Stimulated activated CD8-positive, alpha-beta memory T cell treated with anti-CD3 and anti-CD28 coated beads, Interleukin-7, amount 100 ng/mL, for 1 hour (primary cell): ENCODE measurements around the gene PSAPL1.

Source experiments
- DNase-seq, 2 donors: peaks; one replicate each; pipeline ENCODE4 v3.0.0-alpha.2; 2020; ENCODE audit warnings: low read depth in 2 of 2

The PSAPL1 gene, protein sequence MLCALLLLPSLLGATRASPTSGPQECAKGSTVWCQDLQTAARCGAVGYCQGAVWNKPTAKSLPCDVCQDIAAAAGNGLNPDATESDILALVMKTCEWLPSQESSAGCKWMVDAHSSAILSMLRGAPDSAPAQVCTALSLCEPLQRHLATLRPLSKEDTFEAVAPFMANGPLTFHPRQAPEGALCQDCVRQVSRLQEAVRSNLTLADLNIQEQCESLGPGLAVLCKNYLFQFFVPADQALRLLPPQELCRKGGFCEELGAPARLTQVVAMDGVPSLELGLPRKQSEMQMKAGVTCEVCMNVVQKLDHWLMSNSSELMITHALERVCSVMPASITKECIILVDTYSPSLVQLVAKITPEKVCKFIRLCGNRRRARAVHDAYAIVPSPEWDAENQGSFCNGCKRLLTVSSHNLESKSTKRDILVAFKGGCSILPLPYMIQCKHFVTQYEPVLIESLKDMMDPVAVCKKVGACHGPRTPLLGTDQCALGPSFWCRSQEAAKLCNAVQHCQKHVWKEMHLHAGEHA

DNA sequence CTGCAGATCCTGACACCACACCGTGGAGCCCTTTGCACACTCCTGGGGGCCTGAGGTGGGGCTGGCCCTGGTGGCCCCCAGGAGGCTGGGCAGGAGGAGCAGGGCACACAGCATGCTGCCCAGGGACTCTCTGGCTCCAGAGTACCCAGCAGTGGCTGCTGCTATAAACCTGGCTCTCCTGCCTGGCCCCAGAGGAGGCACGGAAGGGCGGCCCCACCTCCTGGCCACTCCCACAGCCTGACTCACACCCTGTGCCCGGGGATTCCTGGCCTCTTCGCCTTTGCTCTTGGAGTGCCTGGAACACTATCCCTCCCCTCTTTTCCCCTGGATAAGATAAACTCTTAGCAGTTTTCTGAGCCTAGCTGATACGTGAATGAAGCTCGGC, at the start of gene PSAPL1:
Gene PSAPL1, minus strand, starts transcription at position 165 of the 385 bp plus-strand sequence. Its CDS starts 51 bp downstream, at position 114.
- no peak for DNase-seq

DNA sequence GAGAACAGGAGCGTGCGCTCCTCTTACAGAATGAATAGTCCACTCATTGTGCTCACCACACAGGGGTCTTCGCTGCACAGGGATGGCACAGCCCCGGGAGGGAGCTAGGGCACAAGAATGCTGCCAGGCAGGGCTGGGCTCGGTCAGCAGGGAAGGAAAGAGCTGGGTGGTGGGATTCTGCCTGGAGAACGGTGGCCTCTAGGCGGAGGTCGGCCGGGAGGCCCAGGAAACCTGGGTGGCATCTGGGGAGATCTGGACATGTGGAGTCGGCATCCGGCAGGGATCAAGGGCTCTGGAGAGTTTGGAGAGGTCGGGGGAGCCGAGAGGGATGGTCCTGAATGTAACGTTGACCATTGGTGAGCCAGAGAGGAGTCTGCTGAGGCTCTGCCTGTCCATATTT, 46.5 kb upstream of the PSAPL1 start:
- no peak for DNase-seq

DNA sequence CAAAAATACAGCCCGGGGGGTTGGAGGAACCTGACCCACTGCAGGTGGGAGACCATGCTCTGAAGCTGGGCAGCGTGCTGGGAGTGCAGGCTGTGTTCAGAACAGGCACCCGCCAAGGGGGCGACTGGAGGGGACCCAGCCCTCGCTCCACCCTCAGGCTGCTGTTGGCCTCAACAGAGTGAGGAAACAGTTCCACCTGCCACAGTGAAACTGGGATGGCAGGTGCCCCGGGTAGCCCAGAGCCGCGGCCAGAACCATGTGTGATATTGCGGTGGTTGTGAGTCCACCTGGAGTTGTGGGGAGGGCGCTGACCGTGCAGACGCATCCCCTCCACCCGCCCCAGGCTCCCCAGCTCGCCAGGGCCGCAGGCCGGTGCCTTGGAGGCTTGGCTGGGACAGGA, 45.7 kb upstream of the PSAPL1 start:
- DNase-seq: no peak

- DNase-seq: no peak
Observed at GRCh38 chr4:7478665-7479064, 43.9 kb upstream of the PSAPL1 start.

DNA sequence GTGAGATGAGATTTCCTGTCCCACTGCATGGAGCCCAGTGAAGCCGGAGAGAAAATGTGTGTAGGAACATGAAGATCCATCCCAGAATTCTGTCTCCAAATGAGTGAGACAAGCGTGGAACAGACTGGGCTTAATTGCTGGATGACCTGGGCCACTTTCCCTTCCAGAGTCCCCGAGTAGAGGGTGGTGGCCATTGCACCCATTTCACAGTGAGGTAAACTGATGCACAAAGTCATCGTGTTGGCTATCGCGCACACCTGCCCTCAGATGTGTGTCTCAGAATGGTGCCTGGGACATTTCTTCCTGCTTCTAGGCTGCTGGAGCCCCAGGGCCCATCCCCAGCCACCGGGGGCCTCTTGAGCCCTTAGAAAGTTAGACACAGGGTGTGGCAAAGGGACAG, 43.0 kb upstream of the PSAPL1 start:
- no peak for DNase-seq

GRCh38 chr4:7476820-7477219, 42.1 kb upstream of the PSAPL1 start:
- DNase-seq: no peak

GRCh38 chr4:7475207-7475606, 40.5 kb upstream of the PSAPL1 start:
- no peak for DNase-seq

DNA sequence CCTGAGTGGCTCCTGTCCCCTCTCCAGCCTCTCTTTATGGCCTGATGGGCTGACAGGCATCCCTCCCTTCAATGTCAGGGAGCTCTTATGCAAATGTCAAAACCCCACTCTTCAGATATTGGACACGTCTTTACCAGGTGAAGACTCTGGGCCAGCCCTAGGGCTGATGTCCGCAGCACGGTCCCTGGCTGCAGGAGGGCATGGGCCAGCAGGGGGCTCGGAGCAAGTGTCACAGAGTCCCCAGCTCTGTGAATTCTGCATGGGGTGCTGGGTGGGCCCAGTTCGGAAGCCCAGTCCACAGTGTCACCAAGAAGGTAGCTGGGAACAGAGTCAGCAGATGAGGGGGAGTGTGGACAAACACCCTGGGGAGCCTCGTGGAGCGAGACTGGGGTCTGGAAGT, 39.6 kb upstream of the PSAPL1 start:
- DNase-seq: no peak

DNA sequence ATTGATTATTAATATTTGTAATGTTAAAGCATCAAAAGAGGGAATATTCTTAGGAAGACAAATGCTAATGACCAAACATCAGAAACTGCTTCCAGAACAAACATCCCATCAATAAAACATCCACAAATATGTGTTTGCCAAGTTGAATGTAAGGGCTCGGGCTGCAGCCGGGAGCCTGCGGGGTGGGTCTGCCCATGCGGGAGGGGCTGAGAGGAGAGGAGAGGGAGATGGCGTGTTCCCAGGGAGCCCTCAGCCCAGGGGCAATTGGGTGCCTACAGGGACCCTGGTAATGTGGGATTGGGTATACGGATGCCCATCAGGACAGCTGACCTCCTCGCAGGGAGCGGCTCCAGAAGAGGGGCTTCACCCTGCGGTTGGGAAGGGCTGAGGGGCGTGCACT, 38.4 kb upstream of the PSAPL1 start:
- no peak for DNase-seq

DNA sequence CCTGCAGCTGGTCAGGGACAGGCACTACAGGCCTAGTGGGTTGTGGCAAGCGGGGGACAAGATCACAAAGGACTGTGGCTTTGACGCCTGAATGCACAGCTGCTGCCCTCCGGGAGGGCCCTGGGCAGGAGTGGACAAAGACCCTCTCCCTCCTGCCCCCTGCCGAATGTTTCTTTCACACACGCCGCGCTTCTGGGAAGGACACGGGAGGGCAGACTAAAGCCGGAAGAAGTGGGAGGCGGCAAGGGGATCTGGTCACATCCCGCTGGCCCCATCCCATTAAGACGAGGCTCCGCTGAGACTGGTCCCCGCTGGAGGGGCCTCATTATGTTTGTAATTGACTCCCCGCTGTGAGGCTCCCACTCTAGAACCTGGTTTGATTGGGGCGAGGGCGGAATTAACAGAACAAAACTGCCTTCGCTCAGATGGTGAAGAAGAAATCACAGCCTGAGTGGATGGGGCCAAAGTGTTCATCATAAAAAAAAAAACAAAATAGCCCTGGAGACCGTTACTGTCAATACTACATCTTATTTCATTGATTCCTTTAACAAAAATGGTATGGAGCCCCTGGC, 37.8 kb upstream of the PSAPL1 start:
- DNase-seq: no peak

DNA sequence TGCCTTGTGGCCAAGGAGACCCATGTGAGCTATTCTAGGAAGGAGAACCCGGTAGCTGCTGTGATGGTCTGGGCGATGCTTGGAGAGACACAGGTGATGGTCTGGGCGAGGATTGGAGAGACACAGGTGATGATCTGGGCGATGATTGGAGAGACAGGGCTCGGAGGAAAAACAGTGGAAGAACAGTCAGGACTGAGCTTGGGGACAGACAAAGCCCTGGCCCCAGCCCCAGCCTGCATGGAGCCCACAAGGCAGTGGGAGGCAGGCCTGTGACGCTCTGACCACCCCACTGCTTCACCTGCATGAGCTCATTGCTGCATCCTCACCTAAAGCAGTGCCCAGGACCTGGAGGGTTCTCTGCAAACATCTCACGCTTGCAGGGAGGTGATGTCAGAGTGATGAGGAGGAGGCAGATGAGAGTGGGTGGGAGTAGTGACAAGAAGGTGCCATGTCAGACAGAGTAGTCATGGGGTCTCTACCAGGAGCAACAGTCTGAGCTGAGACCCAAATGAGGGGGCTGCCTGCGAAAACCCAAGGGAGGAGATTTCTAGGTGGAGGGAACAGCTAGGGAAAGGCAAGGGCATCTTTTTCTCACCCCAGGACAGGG, 35.9 kb upstream of the PSAPL1 start:
- DNase-seq: no peak

- no peak for DNase-seq
Observed at GRCh38 chr4:7470111-7470510, 35.4 kb upstream of the PSAPL1 start.

DNA sequence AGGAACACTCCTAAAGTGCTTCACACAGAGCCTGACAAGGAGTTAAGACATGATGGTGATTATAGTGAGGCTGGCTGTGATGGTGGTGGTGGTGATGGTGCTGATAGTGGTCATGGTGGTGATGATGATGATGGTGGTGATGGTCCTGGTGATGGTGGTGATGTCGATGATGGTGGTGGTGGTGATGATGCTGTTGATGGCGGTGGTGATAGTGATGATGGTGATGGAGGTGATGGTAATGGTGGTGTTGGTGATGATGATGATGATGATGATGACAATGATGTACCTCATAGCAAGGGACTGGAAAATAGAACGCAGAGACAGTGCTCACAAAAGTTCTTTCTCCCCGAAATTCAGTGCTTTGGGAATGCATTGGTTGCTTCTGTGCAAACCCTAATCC, 34.3 kb upstream of the PSAPL1 start:
- DNase-seq: no peak

DNA sequence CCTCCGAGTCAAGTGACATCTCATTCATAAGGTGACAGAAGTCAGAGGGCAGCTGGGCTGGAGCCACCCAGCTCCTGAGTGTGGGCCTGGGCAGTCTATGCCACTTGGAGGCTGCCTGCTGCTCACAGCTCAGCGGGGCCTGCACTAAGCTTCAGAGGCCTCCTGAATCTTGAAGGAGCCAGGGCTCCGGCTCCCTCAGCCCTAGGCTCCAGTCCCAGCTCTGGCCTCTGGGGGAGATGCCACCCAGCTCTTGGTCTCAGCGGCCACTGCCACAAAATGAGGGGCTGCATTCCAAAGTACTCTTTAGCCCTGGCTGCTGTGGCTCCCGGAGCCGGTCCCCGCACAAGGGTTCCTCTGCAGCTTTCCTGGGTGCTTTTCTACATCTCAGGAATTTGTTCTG, 32.7 kb upstream of the PSAPL1 start:
- DNase-seq: no peak

GRCh38 chr4:7466904-7467303, 32.2 kb upstream of the PSAPL1 start:
- DNase-seq: no peak

GRCh38 chr4:7466215-7466614, 31.5 kb upstream of the PSAPL1 start:
- DNase-seq: no peak

DNA sequence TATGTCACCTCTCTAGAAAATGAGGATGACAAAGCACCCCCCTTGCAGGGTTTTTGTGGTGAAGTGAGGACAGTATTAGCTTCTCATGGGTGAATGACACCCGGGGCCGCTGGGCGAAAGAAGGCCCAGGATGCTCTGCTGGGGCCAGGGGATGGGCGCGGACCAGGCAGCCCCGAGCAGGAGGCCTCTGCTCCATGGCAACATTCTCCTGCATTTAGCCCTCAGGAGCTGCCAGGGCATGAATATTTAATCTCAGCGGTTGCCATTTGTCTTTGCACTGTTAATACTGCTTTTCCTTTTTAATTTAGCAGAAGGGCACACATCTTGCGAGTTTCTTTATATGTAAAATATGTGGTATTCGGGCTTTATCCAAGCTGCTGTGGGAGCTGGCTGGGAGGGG, 30.3 kb upstream of the PSAPL1 start:
- DNase-seq: no peak

GRCh38 chr4:7464259-7464655, 29.5 kb upstream of the PSAPL1 start:
- no peak for DNase-seq

DNA sequence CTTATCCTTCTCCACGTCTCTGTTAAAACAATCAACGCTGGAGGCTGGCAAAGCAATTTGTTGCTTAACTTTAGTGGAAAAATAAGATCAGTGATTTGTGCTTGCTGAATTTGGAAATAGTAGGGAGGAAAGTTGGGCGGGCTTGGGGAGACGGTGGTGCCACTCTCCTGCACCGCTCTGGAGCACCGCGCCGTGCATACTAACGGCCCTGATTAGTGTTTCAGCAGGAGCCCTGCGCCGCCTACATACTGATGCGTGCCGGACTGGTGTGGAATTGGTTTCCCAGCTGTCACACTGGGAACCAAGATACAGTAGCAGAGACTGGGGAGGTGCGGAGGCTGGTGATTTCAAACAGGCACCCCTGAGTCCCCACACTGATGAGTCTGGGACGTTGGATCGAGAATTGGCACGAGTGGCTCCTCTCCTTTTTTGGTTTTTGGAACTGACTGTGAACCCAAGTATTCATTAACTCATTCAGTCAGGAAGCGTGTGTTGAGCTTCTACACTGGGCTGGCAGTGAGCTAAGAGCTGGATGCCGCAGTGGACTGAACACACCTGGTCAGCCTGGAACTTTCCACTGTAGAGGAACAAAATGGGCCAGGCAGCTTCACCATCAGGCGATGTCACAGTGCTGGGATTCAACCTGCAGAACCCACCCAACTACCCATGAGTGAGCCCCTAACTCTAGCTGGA, 29.0 kb upstream of the PSAPL1 start:
- no peak for DNase-seq

- DNase-seq: no peak
Observed at GRCh38 chr4:7462509-7462971, 27.8 kb upstream of the PSAPL1 start.

- no peak for DNase-seq
Observed at GRCh38 chr4:7461230-7461629, 26.5 kb upstream of the PSAPL1 start.

GRCh38 chr4:7460566-7460965, 25.8 kb upstream of the PSAPL1 start:
- no peak for DNase-seq
